HK-2 (cell line): ENCODE data around the gene CAMSAP1.
"Not testable (repeated sequence)": the region's sequence is repeated elsewhere in the genome, so short reads cannot be mapped to it uniquely, and the experiment has no call there.

Experiments used
- DNase-seq: peaks from one replicate; pipeline ENCODE4 v3.0.0-alpha.2; 2018; ENCODE audit not compliant: unreplicated experiment

CAMSAP1 gene

GRCh38 chr9:135898634-135899407, 8.5 kb downstream of the CAMSAP1 start:
- no peak for DNase-seq

DNA sequence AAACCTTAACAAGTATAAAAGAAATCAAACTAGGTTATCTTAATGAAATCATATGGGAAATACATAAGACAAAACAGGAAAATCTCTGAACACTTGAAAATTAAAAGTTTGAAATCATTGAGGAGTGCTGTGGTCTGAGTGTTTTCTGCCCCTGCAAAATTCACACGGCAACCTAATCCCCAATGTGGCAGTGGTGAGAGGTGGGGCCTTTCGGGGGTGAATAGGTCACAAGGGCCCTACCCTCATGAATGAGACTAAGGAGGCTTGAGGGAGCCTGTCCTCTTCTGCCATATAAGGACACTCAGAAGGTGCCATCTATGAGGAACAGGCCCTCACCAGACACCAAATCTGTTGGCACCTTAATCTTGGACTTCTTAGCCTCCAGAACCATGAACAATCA, 10.7 kb downstream of the CAMSAP1 start:
- no peak for DNase-seq

GRCh38 chr9:135896205-135896604, 11.1 kb downstream of the CAMSAP1 start:
- DNase-seq: no peak

DNA sequence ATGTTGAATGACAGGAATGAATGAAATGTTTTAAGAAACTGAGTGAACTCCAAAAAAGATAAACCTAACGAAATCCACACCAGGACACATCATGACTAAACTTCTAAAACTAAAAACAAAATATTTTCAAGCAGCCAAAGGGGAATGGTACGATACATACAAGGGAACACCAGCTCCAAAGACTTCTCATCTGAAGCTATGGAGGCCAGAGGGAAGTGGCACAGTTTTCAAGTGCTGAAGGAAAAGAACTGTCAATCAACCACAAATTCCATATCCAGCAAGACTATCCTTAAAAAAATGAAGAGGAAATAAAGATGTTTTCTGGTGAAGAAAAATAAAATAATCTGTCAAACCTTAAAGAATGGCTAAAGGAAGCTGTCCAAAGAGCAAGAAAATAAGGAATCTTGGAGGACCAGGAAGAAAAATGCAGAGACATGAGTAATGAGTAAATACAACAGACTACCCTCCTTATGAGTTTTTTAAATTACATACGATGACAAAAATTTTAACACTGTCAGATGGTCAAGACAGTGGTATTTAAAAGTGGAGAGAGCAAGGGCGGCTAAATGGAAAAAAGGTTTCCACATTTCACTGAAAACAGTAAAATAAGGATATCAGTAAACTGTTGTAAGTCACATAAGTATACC, 12.0 kb downstream of the CAMSAP1 start:
- no peak for DNase-seq

DNA sequence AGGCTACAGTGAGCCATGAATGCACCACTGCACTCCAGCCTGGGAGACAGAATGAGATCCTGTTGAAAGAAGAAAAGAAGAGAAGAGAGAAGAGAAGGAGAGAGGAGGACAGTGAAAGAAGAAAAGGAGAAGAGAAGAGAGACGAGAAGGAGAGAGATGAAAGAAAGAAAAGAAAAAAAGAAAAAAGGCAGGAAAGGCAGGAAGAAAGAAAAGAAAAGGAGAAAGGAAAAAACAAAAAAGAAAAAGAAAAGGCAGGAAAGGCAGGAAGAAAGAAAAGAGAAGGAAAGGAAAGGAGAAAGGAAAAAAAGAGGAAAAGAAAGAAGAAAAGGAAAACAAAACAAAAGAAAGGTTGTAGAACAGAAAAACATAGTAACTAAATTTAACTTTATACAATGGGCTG, 14.2 kb downstream of the CAMSAP1 start:
- no peak for DNase-seq

- not testable (repeated sequence) for DNase-seq
Observed at GRCh38 chr9:135892327-135892726, 15.0 kb downstream of the CAMSAP1 start.

GRCh38 chr9:135891027-135891631, 16.2 kb downstream of the CAMSAP1 start:
- DNase-seq: no peak

- no peak for DNase-seq
Observed at GRCh38 chr9:135890190-135891026, 16.9 kb downstream of the CAMSAP1 start.

GRCh38 chr9:135889564-135890189, 17.7 kb downstream of the CAMSAP1 start:
- DNase-seq: no peak

- no peak for DNase-seq
Observed at GRCh38 chr9:135888766-135889394, 18.5 kb downstream of the CAMSAP1 start.

DNA sequence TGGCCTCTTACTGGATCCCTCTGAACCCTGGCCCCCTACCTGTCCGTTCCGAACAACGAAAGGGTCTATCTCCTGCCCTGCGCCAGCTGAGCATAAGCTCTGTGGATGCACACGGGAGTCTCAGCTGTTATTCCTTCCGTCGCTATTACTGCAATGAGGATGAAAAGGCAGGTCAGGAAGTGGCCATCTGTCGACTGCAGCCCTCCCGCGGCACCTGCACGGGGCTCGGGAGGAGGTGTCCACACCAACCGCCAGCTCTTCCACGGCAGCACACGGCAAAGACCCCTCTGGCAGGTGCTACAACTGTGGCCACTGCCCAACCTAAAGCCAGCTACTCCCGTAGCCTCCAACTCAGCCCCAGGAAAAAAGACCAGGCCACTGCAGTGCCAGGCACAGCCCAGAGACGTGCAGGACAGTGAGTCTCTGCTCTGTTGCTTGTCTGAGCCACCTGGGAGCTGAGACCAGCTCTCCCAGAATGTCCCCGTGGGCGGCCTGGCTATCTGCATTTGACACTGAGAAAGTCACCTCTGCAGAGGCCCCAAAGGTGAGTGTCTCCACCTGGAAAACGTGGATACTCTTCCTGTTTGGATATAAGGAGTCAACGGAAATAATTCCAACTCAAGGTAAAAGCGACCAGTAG, 19.1 kb downstream of the CAMSAP1 start:
- DNase-seq: no peak

DNA sequence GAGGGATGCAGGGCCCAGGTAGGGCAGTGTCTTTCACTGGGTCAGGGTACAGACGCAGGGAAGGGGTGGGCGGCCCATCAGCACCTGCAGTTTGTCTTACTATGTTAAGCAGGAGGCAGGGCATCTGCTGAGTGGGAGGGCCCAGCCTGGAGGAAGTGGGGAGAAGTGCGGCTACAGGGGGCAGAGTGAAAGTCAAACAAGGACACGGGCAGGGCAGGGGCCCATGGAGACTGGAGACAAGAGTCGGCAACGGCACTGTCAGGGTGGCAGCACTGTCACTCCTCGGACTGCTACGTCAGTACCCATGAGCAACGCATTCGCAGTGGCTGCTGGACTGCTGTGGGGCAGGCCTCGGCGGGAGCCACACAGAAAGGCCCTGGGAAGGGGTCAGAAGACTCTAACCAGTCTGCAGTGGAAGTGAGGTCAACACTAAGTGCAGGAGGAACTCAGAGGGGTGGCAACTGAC, 19.7 kb downstream of the CAMSAP1 start:
- DNase-seq: no peak

DNA sequence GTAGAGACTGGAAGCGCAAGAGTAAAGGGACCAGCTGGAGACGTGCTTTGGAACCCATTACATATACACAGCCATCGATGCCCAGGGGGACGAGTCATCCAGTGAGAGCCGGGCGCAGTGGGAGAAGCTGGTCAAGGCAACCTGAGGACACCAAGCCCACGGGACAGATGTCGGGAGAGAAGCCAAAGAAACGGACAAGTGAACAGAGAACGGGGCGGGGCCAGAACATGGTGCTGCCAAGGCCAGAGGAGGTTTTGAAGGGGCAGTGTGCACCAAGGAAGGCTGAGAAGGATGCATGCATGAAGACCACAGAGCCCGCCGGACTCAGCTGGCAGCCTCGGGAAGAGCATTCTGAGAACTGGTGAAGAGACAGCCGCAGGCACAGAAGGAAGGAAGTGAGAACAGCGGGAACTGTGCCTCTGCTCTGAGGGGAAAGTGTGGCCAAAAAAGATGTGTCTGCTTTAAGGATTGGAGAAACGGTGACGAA, 20.3 kb downstream of the CAMSAP1 start:
- DNase-seq: no peak

DNA sequence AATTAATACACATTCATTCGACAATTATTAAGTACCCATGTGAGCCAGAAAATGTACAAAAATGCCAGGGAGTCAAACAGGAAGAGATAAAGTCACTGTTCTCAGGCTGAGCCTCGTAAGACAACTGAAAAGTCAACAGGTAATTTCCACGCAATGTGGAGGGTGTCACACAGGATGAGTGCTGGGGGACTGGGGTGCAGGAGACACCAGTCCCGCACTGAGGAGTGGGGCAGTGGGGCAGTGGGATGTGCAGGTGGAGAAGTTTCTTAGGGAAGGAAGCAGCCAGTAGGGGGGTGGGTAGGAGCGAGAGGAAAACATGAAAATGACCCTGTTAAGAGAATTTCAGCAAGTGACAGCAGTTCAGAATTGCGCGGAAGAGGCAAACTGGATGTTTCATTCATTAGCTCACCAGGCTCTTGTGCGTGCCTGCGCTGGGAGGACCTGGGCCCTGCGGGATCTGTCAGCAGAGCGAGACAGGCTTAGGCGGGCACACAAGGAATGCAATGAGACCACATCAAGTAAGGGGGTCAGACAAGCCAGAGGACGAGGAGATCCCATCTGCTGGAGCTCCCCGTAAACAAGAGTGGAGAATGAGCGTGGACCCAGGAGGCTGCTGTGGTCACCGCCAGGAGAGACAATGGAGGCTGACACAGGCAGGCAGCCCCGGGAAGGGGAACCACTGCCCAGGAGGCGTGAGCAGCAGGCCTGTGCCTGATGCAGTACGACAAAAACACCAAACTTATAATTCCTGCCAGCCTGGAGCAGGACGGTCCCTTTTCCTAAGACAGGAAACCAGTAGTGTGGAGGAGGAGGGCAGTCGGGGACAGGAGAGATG, 21.0 kb downstream of the CAMSAP1 start:
- no peak for DNase-seq

DNA sequence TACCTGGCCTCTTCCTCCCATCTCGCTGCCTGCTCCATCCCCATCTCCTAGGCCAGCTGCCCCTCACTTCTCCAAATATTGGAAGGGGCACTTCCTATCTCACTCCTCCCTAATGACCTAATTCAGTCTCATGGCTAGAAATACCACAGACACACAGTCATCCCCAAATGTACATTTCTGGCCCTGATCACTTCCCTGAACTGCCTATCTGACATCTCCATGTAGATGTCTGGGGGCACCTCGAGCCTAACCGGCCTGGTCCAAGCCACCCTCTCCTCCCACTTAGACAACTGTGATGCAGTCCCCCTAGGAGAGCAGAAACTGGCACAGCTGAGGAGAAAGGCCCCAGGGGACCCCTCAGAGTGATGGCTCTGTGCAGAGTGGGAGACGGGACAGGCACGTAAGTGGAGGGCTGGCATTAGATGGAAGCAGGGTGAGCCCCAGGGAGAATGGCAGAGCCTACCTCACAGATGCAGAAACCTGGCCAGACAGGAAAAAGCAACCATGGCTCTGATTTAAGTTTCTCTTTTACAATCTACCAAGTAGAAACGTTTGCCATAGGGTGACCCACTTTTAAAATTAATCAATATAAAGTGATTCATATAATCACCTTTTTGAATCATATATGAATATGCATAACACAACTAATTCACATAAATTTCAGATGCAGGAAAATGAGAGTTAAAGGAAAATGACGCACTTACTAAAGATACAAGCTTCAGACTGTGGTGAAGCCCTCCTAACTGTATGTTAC, 22.1 kb downstream of the CAMSAP1 start:
- no peak for DNase-seq

- DNase-seq: no peak
Observed at GRCh38 chr9:135884328-135885035, 22.9 kb downstream of the CAMSAP1 start.

- no peak for DNase-seq
Observed at GRCh38 chr9:135883410-135884089, 23.8 kb downstream of the CAMSAP1 start.

DNA sequence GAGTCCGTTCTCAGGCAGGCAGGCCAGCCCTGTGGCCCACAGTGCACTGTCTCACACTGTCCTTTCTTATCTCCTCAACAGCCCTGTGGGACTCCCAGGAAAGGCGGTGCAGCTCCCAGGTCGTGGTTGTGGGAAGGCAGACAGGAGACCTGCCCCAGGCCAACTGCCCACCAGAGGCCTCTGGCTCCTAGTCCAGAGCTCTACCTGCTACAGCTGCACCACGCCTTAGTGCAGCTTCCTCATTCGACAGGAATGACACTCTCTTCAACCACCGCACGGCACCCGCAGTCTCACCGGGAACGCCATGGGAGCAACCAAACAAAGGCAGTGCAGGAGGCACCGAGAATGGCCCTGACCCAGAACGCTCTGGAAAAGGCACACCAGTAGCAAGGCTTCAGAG, 25.3 kb downstream of the CAMSAP1 start:
- DNase-seq: no peak
